ENCODE measurements around the gene IL22RA1. TPM values are rescaled to one million over a fixed set of nuclear protein-coding genes. Genes with fewer than 3 reads are reported as not detected.

Gene IL22RA1
- total RNA-seq, 4 donors from 2014 or later, result 16.6 to 36.4 (median 27.8) TPM

DNA sequence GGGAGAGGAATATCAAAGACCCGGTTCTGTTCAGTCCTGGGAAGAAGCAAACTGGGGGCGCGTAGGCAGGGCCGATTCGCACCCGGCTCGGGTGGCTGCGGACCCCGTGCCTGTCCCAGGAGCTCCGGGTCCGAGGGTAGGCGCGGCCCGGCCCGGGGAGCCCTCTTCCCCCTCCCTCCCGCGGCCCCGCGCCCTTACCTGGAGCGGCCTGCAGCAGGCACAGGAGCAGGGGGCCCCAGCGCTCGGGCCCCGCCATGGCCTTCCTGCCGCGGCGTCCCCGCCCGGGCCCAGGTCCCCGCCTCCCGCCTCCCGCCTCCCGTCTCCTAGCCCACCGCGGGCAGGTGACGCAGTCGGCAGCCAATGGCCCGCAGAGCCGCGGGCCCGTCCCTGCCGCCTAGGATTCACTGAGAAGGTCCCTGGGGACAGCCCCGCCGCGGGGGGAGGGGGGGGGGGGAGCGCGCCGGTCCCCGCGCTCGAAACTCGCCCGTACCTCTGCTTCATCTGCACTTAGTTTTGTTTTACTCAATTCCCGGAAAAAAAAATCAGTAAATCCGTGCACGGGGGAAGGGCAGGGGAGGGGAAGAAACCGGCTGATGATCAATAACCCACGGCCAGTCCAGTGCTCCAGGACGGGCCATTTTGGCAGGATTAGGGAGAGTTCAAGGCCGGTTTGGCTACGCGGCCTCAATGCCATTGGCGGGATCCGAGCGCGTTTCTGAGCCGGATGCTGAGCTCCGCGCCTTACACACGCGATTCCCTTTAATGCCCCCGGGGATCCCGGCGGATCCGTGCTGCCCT lies 44.3 kb upstream of the IL22RA1 start, which contains the start of gene IFNLR1:
Gene IFNLR1 (minus strand): TSS at position 297 of the 798 bp plus-strand sequence. CDS start 41 bp downstream, at position 256.
- Histone ChIP-seq H3K27me3 (peaks cover 10% of the 10 kb centered on the region), H3K9me3 (no peaks in the 10 kb centered on the region), H3K36me3 (no peaks in the 10 kb centered on the region), H3K4me1 (peaks cover 33% of the 10 kb centered on the region), H3K4me3 (peak within 1 kb of the TSS; percentile 60), H3K27ac (peak within 1 kb of the TSS; percentile 84)
- TF ChIP-seq POLR2A (IDR thresholded peaks at IDR 0.05), result no peak
- TF ChIP-seq EP300 (IDR thresholded peaks at IDR 0.05), result no peak
- no peak for TF ChIP-seq POLR2AphosphoS5 (IDR thresholded peaks at IDR 0.05)
- TF ChIP-seq CTCF (IDR thresholded peaks at IDR 0.05), result no peak
- 3% methylated on average over 15 of the region's 74 CpGs for WGBS
- DNase-seq (ENCODE audit: low spot score in 2 of 2), result peak in 1 of 2 donors; percentile 62

DNA sequence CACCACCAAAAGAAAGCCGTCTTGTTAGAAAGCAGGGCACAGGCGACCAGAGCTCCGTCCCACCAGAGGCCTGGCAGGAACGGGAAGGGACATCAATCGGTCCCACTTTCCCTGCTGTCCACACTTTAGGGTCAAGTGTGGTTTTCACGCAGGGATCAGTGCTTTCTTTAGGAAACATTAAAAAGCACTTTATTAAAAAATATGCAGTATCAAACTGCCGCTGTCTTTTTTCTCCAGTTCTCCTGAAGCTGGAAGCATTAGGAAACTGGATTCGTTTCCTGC lies 43.7 kb upstream of the IL22RA1 start:
- no peaks in the 10 kb centered on the region for H3K36me3 ChIP-seq
- no peak for DNase-seq (ENCODE audit: low spot score in 2 of 2)
- peak overlapping the region; percentile 84 for H3K27ac ChIP-seq
- peaks cover 33% of the 10 kb centered on the region for H3K4me1 ChIP-seq
- peak overlapping the region; percentile 60 for H3K4me3 ChIP-seq
- H3K27me3 ChIP-seq, result peaks cover 10% of the 10 kb centered on the region
- TF ChIP-seq CTCF (IDR thresholded peaks at IDR 0.05), result no peak
- no peak for TF ChIP-seq POLR2AphosphoS5 (IDR thresholded peaks at IDR 0.05)
- TF ChIP-seq POLR2A (IDR thresholded peaks at IDR 0.05), result no peak
- no peak for TF ChIP-seq EP300 (IDR thresholded peaks at IDR 0.05)
- 25% methylated on average over 8 of the region's 8 CpGs for WGBS
- H3K9me3 ChIP-seq, result no peaks in the 10 kb centered on the region

GRCh38 chr1:24186031-24186710 lies 43.2 kb upstream of the IL22RA1 start:
- Histone ChIP-seq H3K9me3 (no peaks in the 10 kb centered on the region), H3K4me1 (peaks cover 33% of the 10 kb centered on the region), H3K27me3 (peaks cover 10% of the 10 kb centered on the region), H3K27ac (peak overlapping the region; percentile 84), H3K36me3 (no peaks in the 10 kb centered on the region), H3K4me3 (peak overlapping the region; percentile 60)
- peak in 1 of 2 donors; percentile 42 for DNase-seq (ENCODE audit: low spot score in 2 of 2)
- WGBS, result 54% methylated on average over 12 of the region's 13 CpGs
- TF ChIP-seq EP300 (IDR thresholded peaks at IDR 0.05) (no peak), POLR2A (IDR thresholded peaks at IDR 0.05) (no peak), CTCF (IDR thresholded peaks at IDR 0.05) (no peak), POLR2AphosphoS5 (IDR thresholded peaks at IDR 0.05) (no peak)

DNA sequence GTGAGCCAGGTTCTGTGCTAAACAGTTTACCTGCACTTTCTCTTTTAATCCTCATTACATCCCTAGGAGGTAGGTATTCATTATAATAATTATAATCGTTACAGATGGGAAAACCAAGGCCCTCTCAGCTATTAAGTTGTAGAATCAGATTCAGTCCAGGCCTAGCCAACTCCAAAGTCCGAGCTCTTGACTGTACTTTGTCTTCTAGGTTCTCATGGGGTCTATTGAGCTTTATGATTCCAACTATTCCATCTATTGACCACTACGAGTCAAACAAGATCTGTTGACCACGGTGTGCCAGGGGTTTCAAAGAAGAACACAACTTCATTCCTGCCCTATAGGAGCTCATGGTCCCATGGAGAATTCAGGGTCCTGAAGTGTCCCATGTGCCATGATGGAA lies 42.1 kb upstream of the IL22RA1 start:
- Histone ChIP-seq H3K27ac (no peak overlapping the region), H3K4me1 (peaks cover 30% of the 10 kb centered on the region), H3K27me3 (peaks cover 10% of the 10 kb centered on the region), H3K36me3 (no peaks in the 10 kb centered on the region), H3K9me3 (no peaks in the 10 kb centered on the region), H3K4me3 (no peak overlapping the region)
- no peak for DNase-seq (ENCODE audit: low spot score in 2 of 2)
- WGBS, result 88% methylated on average over 4 of the region's 4 CpGs
- TF ChIP-seq POLR2AphosphoS5 (IDR thresholded peaks at IDR 0.05) (no peak), POLR2A (IDR thresholded peaks at IDR 0.05) (no peak), CTCF (IDR thresholded peaks at IDR 0.05) (no peak), EP300 (IDR thresholded peaks at IDR 0.05) (no peak)

- peak in 1 of 2 donors; percentile 19 for DNase-seq (ENCODE audit: low spot score in 2 of 2)
- WGBS, result 44% methylated on average over 6 of the region's 6 CpGs
Observed at GRCh38 chr1:24182061-24182460, 39.1 kb upstream of the IL22RA1 start.

More at GRCh38 chr1:24182061-24182460, 39.1 kb upstream of the IL22RA1 start:
- Histone ChIP-seq H3K36me3 (no peaks in the 10 kb centered on the region), H3K4me3 (no peak overlapping the region), H3K9me3 (no peaks in the 10 kb centered on the region), H3K4me1 (peaks cover 15% of the 10 kb centered on the region), H3K27ac (no peak overlapping the region), H3K27me3 (peaks cover 8% of the 10 kb centered on the region)
- TF ChIP-seq POLR2AphosphoS5 (IDR thresholded peaks at IDR 0.05) (no peak), POLR2A (IDR thresholded peaks at IDR 0.05) (no peak), CTCF (IDR thresholded peaks at IDR 0.05) (no peak), EP300 (IDR thresholded peaks at IDR 0.05) (no peak)
